ENCODE data around the gene SNX27. TPM values are rescaled to one million over a fixed set of nuclear protein-coding genes. Genes with fewer than 3 reads are reported as not detected.

SNX27 gene
- total RNA-seq (2014; rRNA removed; shearing (Covaris generic)) = 22.4 and 29.1 TPM in 2 replicates

GRCh38 chr1:151611832-151612500 is at the start of gene SNX27:
Gene SNX27, plus strand, starts transcription at chr1:151612050. Its CDS starts 152 bp downstream, at chr1:151612202.
- peak; percentile 92 for DNase-seq (ENCODE audit: low read depth)

- DNase-seq (ENCODE audit: low read depth) = no peak
These were observed 49.2 kb upstream of the SNX27 start for GRCh38 chr1:151562661-151563060.

GRCh38 chr1:151563376-151563775 is 48.5 kb upstream of the SNX27 start:
- no peak for DNase-seq (ENCODE audit: low read depth)

- DNase-seq (ENCODE audit: low read depth) = no peak
These were observed 46.2 kb upstream of the SNX27 start for GRCh38 chr1:151565502-151566189.

GRCh38 chr1:151568626-151569088 is 43.2 kb upstream of the SNX27 start:
- DNase-seq (ENCODE audit: low read depth) = no peak

- DNase-seq (ENCODE audit: low read depth) = no peak
These were observed 41.0 kb upstream of the SNX27 start for GRCh38 chr1:151570819-151571218.

GRCh38 chr1:151574575-151575529 is 37.0 kb upstream of the SNX27 start:
- peak; percentile 75 for DNase-seq (ENCODE audit: low read depth)

- no peak for DNase-seq (ENCODE audit: low read depth)
These were observed 34.7 kb upstream of the SNX27 start for GRCh38 chr1:151577173-151577572.

GRCh38 chr1:151578941-151579340 is 32.9 kb upstream of the SNX27 start:
- DNase-seq (ENCODE audit: low read depth) = peak; percentile 42

GRCh38 chr1:151579436-151580225 is 32.2 kb upstream of the SNX27 start:
- DNase-seq (ENCODE audit: low read depth) = peak; percentile 73

GRCh38 chr1:151581451-151581850 is 30.4 kb upstream of the SNX27 start:
- DNase-seq (ENCODE audit: low read depth) = no peak

GRCh38 chr1:151581921-151582320 is 29.9 kb upstream of the SNX27 start:
- DNase-seq (ENCODE audit: low read depth) = no peak

GRCh38 chr1:151583796-151584195 is 28.1 kb upstream of the SNX27 start:
- no peak for DNase-seq (ENCODE audit: low read depth)

- no peak for DNase-seq (ENCODE audit: low read depth)
These were observed 27.6 kb upstream of the SNX27 start for GRCh38 chr1:151584278-151584677.

GRCh38 chr1:151584780-151585179 is 27.1 kb upstream of the SNX27 start:
- DNase-seq (ENCODE audit: low read depth) = no peak

- DNase-seq (ENCODE audit: low read depth) = peak; percentile 83
These were observed 26.2 kb upstream of the SNX27 start for GRCh38 chr1:151585622-151586021.

GRCh38 chr1:151590961-151591360 is 20.9 kb upstream of the SNX27 start:
- DNase-seq (ENCODE audit: low read depth) = no peak

- DNase-seq (ENCODE audit: low read depth) = no peak
These were observed 18.1 kb upstream of the SNX27 start for GRCh38 chr1:151593730-151594129.

- peak; percentile 60 for DNase-seq (ENCODE audit: low read depth)
These were observed 17.7 kb upstream of the SNX27 start for GRCh38 chr1:151594143-151594625.

- DNase-seq (ENCODE audit: low read depth) = peak; percentile 85
These were observed 15.5 kb upstream of the SNX27 start for GRCh38 chr1:151596166-151596953.

Measured in M059J (cell line).